ENCODE results near the gene PDGFA. TPM values are rescaled to one million over a fixed set of nuclear protein-coding genes. Genes with fewer than 3 reads are reported as not detected.

Gene PDGFA
- total RNA-seq, 1 experiment from 2014 or later, result 129 TPM

DNA sequence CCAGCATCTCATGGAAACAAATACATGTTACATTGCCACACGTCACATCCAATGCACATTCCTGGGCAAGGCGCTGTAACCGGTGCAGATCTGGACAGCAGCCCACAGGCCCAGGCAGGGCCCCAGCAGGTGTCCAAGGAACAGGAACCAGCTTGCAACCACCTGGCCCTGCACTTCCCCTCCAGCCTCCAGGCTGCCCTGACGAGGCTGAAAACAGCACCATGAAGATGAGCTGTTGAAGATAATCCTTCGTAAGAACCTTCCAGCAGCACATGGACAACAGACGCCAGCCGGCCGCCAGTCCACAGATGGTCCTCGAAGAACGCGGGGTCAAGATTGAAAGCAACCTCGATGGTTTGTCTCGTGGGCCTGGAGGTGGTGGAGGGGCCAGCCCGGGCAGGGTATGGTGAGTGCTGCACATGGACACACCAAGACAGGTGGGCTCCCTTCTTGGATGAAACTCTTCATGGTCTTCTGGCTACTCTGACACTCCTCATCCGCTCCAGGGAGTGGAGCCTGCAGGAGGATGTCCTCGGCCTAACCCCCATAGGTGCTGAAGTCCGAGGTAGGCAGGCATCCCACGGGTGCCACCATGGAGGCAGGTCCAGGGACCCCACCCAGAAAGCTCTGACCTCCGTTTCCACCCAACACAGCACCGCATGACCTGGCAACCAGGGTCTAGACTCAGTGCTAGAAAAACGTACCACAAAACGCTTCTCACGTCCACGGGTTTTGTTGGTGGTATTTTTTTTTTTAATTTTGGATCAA lies 22.9 kb downstream of the PDGFA start:
- ATAC-seq, result no peak
- Mint-ChIP-seq H3K9me3 (no peaks in the 10 kb centered on the region), H3K27ac (peak overlapping the region; percentile 83), H3K36me3 (peaks cover 48% of the 10 kb centered on the region), H3K4me3 (no peak overlapping the region), H3K27me3 (ENCODE audit: low read depth) (no peaks in the 10 kb centered on the region; the same call in 1 of the 2 replicates), H3K4me1 (peaks cover 20% of the 10 kb centered on the region)
- TF ChIP-seq SOX15 (CRISPR knock-in tag; IDR thresholded peaks at IDR 0.05) (no peak), CBFB (CRISPR knock-in tag; IDR thresholded peaks at IDR 0.05; ENCODE audit: low read depth) (no peak), GTF2I (CRISPR knock-in tag; conservative IDR thresholded peaks at IDR 0.05) (no peak), JAZF1 (CRISPR knock-in tag; IDR thresholded peaks at IDR 0.05) (no peak), HMGA2 (CRISPR knock-in tag; IDR thresholded peaks at IDR 0.05) (no peak), PREB (CRISPR knock-in tag; IDR thresholded peaks at IDR 0.05; ENCODE audit: borderline replicate concordance) (no peak), TP53 (CRISPR knock-in tag; IDR thresholded peaks at IDR 0.05) (no peak), ZBTB21 (CRISPR knock-in tag; IDR thresholded peaks at IDR 0.05; ENCODE audit: borderline replicate concordance) (no peak), ZNF423 (CRISPR knock-in tag; IDR thresholded peaks at IDR 0.05) (no peak), ZNF416 (CRISPR knock-in tag; IDR thresholded peaks at IDR 0.05) (no peak), ARID4B (CRISPR knock-in tag; IDR thresholded peaks at IDR 0.05; ENCODE audit: borderline replicate concordance) (no peak), STAT6 (CRISPR knock-in tag; conservative IDR thresholded peaks at IDR 0.05; ENCODE audit: low read depth) (no peak), RELA (CRISPR knock-in tag; IDR thresholded peaks at IDR 0.05; ENCODE audit: borderline replicate concordance) (no peak), CREB1 (CRISPR knock-in tag; IDR thresholded peaks at IDR 0.05) (no peak), ELF4 (CRISPR knock-in tag; IDR thresholded peaks at IDR 0.05; ENCODE audit: low read depth) (no peak)
- TF ChIP-seq, protein P1, sequence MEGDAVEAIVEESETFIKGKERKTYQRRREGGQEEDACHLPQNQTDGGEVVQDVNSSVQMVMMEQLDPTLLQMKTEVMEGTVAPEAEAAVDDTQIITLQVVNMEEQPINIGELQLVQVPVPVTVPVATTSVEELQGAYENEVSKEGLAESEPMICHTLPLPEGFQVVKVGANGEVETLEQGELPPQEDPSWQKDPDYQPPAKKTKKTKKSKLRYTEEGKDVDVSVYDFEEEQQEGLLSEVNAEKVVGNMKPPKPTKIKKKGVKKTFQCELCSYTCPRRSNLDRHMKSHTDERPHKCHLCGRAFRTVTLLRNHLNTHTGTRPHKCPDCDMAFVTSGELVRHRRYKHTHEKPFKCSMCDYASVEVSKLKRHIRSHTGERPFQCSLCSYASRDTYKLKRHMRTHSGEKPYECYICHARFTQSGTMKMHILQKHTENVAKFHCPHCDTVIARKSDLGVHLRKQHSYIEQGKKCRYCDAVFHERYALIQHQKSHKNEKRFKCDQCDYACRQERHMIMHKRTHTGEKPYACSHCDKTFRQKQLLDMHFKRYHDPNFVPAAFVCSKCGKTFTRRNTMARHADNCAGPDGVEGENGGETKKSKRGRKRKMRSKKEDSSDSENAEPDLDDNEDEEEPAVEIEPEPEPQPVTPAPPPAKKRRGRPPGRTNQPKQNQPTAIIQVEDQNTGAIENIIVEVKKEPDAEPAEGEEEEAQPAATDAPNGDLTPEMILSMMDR (IDR thresholded peaks at IDR 0.05), result no peak
- TF ChIP-seq, protein P2, sequence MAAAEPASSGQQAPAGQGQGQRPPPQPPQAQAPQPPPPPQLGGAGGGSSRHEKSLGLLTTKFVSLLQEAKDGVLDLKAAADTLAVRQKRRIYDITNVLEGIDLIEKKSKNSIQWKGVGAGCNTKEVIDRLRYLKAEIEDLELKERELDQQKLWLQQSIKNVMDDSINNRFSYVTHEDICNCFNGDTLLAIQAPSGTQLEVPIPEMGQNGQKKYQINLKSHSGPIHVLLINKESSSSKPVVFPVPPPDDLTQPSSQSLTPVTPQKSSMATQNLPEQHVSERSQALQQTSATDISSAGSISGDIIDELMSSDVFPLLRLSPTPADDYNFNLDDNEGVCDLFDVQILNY (CRISPR knock-in tag; IDR thresholded peaks at IDR 0.05), result no peak
- TF ChIP-seq, protein P3, sequence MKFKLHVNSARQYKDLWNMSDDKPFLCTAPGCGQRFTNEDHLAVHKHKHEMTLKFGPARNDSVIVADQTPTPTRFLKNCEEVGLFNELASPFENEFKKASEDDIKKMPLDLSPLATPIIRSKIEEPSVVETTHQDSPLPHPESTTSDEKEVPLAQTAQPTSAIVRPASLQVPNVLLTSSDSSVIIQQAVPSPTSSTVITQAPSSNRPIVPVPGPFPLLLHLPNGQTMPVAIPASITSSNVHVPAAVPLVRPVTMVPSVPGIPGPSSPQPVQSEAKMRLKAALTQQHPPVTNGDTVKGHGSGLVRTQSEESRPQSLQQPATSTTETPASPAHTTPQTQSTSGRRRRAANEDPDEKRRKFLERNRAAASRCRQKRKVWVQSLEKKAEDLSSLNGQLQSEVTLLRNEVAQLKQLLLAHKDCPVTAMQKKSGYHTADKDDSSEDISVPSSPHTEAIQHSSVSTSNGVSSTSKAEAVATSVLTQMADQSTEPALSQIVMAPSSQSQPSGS (CRISPR knock-in tag; IDR thresholded peaks at IDR 0.05; ENCODE audit: borderline replicate concordance, low read depth), result no peak
- TF ChIP-seq, protein P4, sequence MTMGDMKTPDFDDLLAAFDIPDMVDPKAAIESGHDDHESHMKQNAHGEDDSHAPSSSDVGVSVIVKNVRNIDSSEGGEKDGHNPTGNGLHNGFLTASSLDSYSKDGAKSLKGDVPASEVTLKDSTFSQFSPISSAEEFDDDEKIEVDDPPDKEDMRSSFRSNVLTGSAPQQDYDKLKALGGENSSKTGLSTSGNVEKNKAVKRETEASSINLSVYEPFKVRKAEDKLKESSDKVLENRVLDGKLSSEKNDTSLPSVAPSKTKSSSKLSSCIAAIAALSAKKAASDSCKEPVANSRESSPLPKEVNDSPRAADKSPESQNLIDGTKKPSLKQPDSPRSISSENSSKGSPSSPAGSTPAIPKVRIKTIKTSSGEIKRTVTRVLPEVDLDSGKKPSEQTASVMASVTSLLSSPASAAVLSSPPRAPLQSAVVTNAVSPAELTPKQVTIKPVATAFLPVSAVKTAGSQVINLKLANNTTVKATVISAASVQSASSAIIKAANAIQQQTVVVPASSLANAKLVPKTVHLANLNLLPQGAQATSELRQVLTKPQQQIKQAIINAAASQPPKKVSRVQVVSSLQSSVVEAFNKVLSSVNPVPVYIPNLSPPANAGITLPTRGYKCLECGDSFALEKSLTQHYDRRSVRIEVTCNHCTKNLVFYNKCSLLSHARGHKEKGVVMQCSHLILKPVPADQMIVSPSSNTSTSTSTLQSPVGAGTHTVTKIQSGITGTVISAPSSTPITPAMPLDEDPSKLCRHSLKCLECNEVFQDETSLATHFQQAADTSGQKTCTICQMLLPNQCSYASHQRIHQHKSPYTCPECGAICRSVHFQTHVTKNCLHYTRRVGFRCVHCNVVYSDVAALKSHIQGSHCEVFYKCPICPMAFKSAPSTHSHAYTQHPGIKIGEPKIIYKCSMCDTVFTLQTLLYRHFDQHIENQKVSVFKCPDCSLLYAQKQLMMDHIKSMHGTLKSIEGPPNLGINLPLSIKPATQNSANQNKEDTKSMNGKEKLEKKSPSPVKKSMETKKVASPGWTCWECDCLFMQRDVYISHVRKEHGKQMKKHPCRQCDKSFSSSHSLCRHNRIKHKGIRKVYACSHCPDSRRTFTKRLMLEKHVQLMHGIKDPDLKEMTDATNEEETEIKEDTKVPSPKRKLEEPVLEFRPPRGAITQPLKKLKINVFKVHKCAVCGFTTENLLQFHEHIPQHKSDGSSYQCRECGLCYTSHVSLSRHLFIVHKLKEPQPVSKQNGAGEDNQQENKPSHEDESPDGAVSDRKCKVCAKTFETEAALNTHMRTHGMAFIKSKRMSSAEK (CRISPR knock-in tag; IDR thresholded peaks at IDR 0.05; ENCODE audit: borderline replicate concordance), result no peak
- DNase-seq (ENCODE audit: low spot score), result no peak
- CTCF ChIA-PET, result no interaction called here
- POLR2A ChIA-PET, result no interaction called here
